ENCODE results near the gene ZFAND2B. TPM values are rescaled to one million over a fixed set of nuclear protein-coding genes. Genes with fewer than 3 reads are reported as not detected.

ZFAND2B gene
- total and polyA plus RNA-seq, 2 experiments from 2014 or later, result 16.3 to 30.0 TPM

DNA sequence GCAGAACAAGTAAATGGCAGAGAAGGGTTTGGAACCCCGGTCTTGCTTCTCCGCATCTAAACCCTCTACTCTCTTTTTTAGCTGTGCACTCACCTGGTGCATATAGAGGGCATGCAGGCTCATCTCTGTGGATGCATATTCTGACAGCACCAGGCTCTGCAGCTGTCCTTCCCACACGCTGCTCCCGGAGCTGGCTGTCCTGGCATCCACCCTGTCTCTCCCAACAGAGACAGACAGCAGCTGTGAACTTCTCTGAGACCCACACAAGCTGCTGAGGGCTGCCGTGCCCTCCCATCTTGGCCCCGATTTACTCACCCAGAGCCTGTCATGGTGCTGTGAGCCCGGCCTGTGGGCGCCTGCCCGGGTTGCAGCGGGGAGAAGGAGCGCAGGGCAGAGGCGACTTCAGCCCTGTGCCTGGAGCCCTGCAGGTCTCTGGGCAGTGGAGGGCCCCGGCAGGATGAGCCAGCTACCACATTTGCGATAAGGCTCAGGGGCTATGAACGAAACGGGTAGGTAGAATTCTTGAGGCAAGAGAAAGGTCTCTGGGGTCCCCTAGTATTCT is 15.5 kb downstream of the ZFAND2B start (continued):
- TF ChIP-seq, protein P1, sequence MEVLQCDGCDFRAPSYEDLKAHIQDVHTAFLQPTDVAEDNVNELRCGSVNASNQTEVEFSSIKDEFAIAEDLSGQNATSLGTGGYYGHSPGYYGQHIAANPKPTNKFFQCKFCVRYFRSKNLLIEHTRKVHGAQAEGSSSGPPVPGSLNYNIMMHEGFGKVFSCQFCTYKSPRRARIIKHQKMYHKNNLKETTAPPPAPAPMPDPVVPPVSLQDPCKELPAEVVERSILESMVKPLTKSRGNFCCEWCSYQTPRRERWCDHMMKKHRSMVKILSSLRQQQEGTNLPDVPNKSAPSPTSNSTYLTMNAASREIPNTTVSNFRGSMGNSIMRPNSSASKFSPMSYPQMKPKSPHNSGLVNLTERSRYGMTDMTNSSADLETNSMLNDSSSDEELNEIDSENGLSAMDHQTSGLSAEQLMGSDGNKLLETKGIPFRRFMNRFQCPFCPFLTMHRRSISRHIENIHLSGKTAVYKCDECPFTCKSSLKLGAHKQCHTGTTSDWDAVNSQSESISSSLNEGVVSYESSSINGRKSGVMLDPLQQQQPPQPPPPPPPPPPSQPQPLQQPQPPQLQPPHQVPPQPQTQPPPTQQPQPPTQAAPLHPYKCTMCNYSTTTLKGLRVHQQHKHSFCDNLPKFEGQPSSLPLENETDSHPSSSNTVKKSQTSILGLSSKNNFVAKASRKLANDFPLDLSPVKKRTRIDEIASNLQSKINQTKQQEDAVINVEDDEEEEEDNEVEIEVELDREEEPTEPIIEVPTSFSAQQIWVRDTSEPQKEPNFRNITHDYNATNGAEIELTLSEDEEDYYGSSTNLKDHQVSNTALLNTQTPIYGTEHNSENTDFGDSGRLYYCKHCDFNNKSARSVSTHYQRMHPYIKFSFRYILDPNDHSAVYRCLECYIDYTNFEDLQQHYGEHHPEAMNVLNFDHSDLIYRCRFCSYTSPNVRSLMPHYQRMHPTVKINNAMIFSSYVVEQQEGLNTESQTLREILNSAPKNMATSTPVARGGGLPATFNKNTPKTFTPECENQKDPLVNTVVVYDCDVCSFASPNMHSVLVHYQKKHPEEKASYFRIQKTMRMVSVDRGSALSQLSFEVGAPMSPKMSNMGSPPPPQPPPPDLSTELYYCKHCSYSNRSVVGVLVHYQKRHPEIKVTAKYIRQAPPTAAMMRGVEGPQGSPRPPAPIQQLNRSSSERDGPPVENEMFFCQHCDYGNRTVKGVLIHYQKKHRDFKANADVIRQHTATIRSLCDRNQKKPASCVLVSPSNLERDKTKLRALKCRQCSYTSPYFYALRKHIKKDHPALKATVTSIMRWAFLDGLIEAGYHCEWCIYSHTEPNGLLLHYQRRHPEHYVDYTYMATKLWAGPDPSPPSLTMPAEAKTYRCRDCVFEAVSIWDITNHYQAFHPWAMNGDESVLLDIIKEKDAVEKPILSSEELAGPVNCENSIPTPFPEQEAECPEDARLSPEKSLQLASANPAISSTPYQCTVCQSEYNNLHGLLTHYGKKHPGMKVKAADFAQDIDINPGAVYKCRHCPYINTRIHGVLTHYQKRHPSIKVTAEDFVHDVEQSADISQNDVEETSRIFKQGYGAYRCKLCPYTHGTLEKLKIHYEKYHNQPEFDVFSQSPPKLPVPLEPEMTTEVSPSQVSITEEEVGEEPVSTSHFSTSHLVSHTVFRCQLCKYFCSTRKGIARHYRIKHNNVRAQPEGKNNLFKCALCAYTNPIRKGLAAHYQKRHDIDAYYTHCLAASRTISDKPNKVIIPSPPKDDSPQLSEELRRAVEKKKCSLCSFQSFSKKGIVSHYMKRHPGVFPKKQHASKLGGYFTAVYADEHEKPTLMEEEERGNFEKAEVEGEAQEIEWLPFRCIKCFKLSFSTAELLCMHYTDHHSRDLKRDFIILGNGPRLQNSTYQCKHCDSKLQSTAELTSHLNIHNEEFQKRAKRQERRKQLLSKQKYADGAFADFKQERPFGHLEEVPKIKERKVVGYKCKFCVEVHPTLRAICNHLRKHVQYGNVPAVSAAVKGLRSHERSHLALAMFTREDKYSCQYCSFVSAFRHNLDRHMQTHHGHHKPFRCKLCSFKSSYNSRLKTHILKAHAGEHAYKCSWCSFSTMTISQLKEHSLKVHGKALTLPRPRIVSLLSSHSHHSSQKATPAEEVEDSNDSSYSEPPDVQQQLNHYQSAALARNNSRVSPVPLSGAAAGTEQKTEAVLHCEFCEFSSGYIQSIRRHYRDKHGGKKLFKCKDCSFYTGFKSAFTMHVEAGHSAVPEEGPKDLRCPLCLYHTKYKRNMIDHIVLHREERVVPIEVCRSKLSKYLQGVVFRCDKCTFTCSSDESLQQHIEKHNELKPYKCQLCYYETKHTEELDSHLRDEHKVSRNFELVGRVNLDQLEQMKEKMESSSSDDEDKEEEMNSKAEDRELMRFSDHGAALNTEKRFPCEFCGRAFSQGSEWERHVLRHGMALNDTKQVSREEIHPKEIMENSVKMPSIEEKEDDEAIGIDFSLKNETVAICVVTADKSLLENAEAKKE (CRISPR knock-in tag; IDR thresholded peaks at IDR 0.05), result no peak
- TF ChIP-seq, protein P2, sequence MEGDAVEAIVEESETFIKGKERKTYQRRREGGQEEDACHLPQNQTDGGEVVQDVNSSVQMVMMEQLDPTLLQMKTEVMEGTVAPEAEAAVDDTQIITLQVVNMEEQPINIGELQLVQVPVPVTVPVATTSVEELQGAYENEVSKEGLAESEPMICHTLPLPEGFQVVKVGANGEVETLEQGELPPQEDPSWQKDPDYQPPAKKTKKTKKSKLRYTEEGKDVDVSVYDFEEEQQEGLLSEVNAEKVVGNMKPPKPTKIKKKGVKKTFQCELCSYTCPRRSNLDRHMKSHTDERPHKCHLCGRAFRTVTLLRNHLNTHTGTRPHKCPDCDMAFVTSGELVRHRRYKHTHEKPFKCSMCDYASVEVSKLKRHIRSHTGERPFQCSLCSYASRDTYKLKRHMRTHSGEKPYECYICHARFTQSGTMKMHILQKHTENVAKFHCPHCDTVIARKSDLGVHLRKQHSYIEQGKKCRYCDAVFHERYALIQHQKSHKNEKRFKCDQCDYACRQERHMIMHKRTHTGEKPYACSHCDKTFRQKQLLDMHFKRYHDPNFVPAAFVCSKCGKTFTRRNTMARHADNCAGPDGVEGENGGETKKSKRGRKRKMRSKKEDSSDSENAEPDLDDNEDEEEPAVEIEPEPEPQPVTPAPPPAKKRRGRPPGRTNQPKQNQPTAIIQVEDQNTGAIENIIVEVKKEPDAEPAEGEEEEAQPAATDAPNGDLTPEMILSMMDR (conservative IDR thresholded peaks at IDR 0.05; ENCODE audit: low read depth in 2 of 2), result no peak
- TF ChIP-seq STAT1 (IDR thresholded peaks at IDR 0.05; ENCODE audit: unreplicated experiment) (no peak), EZH2 (IDR thresholded peaks at IDR 0.05; ENCODE audit: low read depth, unreplicated experiment) (no peak), ZNF331 (CRISPR knock-in tag; IDR thresholded peaks at IDR 0.05; ENCODE audit: low read depth) (no peak), NANOG (IDR thresholded peaks at IDR 0.05; ENCODE audit: borderline replicate concordance) (no peak)
- TF ChIP-seq, protein P3, sequence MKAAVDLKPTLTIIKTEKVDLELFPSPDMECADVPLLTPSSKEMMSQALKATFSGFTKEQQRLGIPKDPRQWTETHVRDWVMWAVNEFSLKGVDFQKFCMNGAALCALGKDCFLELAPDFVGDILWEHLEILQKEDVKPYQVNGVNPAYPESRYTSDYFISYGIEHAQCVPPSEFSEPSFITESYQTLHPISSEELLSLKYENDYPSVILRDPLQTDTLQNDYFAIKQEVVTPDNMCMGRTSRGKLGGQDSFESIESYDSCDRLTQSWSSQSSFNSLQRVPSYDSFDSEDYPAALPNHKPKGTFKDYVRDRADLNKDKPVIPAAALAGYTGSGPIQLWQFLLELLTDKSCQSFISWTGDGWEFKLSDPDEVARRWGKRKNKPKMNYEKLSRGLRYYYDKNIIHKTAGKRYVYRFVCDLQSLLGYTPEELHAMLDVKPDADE (IDR thresholded peaks at IDR 0.05), result no peak

All from GM23338 (cell line).